Loucy (cell line): ENCODE results near the gene MTO1.

Experiments used
- H2AFZ ChIP-seq: fragments of 200-600 bp; sonication (generic); 2 replicates; pipeline ENCODE4 v1.6.0; 2016; ENCODE audit warnings: antibody characterized with exemption, mild to moderate bottlenecking, low read length, moderate library complexity
- H3F3A ChIP-seq: fragments of 200-600 bp; 2 replicates; pipeline ENCODE4 v1.6.0; 2016; ENCODE audit warnings: antibody characterized with exemption, low read depth, mild to moderate bottlenecking
- H3K27me3 ChIP-seq: fragments of 200-600 bp; sonication (generic); 2 replicates; pipeline ENCODE4 v1.6.1; 2014; ENCODE audit warnings: low read length, mild to moderate bottlenecking; ENCODE audit not compliant: insufficient read depth, poor library complexity, severe bottlenecking
- H3K36me3 ChIP-seq: fragments of 200-600 bp; sonication (generic); 2 replicates; pipeline ENCODE4 v1.6.1; 2016; ENCODE audit warnings: low read length; ENCODE audit not compliant: insufficient read depth
- H3K4me1 ChIP-seq: fragments of 200-600 bp; sonication (generic); 2 replicates; pipeline ENCODE4 v1.5.1; 2014; ENCODE audit warnings: low read length, mild to moderate bottlenecking; ENCODE audit not compliant: insufficient read depth, poor library complexity, severe bottlenecking
- H3K4me2 ChIP-seq: fragments of 200-600 bp; sonication (generic); 2 replicates; pipeline ENCODE4 v1.6.0; 2014; ENCODE audit warnings: antibody characterized with exemption, low read length, low read depth, mild to moderate bottlenecking; ENCODE audit not compliant: poor library complexity, severe bottlenecking
- H3K4me3 ChIP-seq: fragments of 200-600 bp; sonication (generic); 2 replicates; pipeline ENCODE4 v1.5.1; 2014; ENCODE audit warnings: low read length, mild to moderate bottlenecking, mixed read lengths; ENCODE audit not compliant: poor library complexity, severe bottlenecking
- H3K79me2 ChIP-seq: fragments of 200-600 bp; sonication (generic); 2 replicates; pipeline ENCODE4 v1.6.1; 2014; ENCODE audit warnings: low read length; ENCODE audit not compliant: insufficient read depth
- H3K9ac ChIP-seq: fragments of 200-600 bp; sonication (generic); 2 replicates; pipeline ENCODE4 v1.6.0; 2014; ENCODE audit warnings: mild to moderate bottlenecking, low read depth, low read length, moderate library complexity; ENCODE audit not compliant: poor library complexity, severe bottlenecking
- H3K9me2 ChIP-seq: fragments of 200-600 bp; sonication (generic); replicated peaks from 2 replicates; pipeline ENCODE4 v1.6.1; 2016; ENCODE audit warnings: low read depth, low read length, mixed read lengths
- H3K9me3 ChIP-seq: fragments of 200-600 bp; sonication (generic); 2 replicates; pipeline ENCODE4 v1.6.1; 2014; ENCODE audit warnings: mild to moderate bottlenecking, antibody characterized with exemption, low read length, low read depth; ENCODE audit not compliant: insufficient read depth
- H4K20me1 ChIP-seq: fragments of 200-600 bp; sonication (generic); 2 replicates; pipeline ENCODE4 v1.6.0; 2014; ENCODE audit warnings: antibody characterized with exemption, low read length, mild to moderate bottlenecking; ENCODE audit not compliant: insufficient read depth, poor library complexity, severe bottlenecking
- CTCF ChIP-seq: fragments of 200-600 bp; sonication (generic); conservative IDR thresholded peaks from 2 replicates; pipeline ENCODE4 v1.5.1; 2014; ENCODE audit warnings: mild to moderate bottlenecking, antibody characterized with exemption, low read length
- EZH2phosphoT487 ChIP-seq: fragments of 200-600 bp; IDR thresholded peaks from 2 replicates; pipeline ENCODE4 v1.6.1; 2018; ENCODE audit warnings: antibody characterized with exemption, mild to moderate bottlenecking, moderate library complexity, borderline replicate concordance

MTO1 gene

GRCh38 chr6:73511796-73512195 is 50.3 kb downstream of the MTO1 start:
- no peaks in the 10 kb centered on the region for H3K27me3 ChIP-seq
- no peak overlapping the region for H3K4me3 ChIP-seq
- H3K9ac ChIP-seq = no peak overlapping the region
- no peak overlapping the region for H3K4me2 ChIP-seq
- peaks cover 22% of the 10 kb centered on the region for H3K79me2 ChIP-seq
- peaks cover 34% of the 10 kb centered on the region for H4K20me1 ChIP-seq
- H3K9me2 ChIP-seq = no peaks in the 10 kb centered on the region
- no peaks in the 10 kb centered on the region for H3K9me3 ChIP-seq
- peaks cover 21% of the 10 kb centered on the region for H3K36me3 ChIP-seq
- TF ChIP-seq EZH2phosphoT487 (no peak), CTCF (no peak)
- peaks cover 10% of the 10 kb centered on the region for H3F3A ChIP-seq
- H2AFZ ChIP-seq = no peak overlapping the region
- H3K4me1 ChIP-seq = peaks cover 4% of the 10 kb centered on the region

- H3K27me3 ChIP-seq = no peaks in the 10 kb centered on the region
- peaks cover 15% of the 10 kb centered on the region for H3F3A ChIP-seq
- no peak for TF ChIP-seq EZH2phosphoT487
- peaks cover 36% of the 10 kb centered on the region for H3K36me3 ChIP-seq
- no peak overlapping the region for H2AFZ ChIP-seq
- H3K9ac ChIP-seq = no peak overlapping the region
- no peak overlapping the region for H3K4me2 ChIP-seq
- H3K9me3 ChIP-seq = no peaks in the 10 kb centered on the region
- H3K9me2 ChIP-seq = no peaks in the 10 kb centered on the region
- H3K79me2 ChIP-seq = peaks cover 38% of the 10 kb centered on the region
- no peak overlapping the region for H3K4me3 ChIP-seq
- H4K20me1 ChIP-seq = peaks cover 49% of the 10 kb centered on the region
- peaks cover 9% of the 10 kb centered on the region for H3K4me1 ChIP-seq
Observed at GRCh38 chr6:73513496-73513854, 51.9 kb downstream of the MTO1 start.

GRCh38 chr6:73514746-73515110 is 53.2 kb downstream of the MTO1 start:
- TF ChIP-seq EZH2phosphoT487 (no peak), CTCF (no peak)
- peaks cover 51% of the 10 kb centered on the region for H3K79me2 ChIP-seq
- no peaks in the 10 kb centered on the region for H3K9me2 ChIP-seq
- no peaks in the 10 kb centered on the region for H3K9me3 ChIP-seq
- peaks cover 48% of the 10 kb centered on the region for H3K36me3 ChIP-seq
- H3K9ac ChIP-seq = no peak overlapping the region
- peaks cover 62% of the 10 kb centered on the region for H4K20me1 ChIP-seq
- H3K27me3 ChIP-seq = peaks cover under 1% of the 10 kb centered on the region
- H2AFZ ChIP-seq = no peak overlapping the region
- peak overlapping the region; percentile 96 for H3K4me2 ChIP-seq
- H3F3A ChIP-seq = peaks cover 18% of the 10 kb centered on the region
- no peak overlapping the region for H3K4me3 ChIP-seq
- peaks cover 13% of the 10 kb centered on the region for H3K4me1 ChIP-seq

GRCh38 chr6:73515204-73515655 is 53.7 kb downstream of the MTO1 start:
- peaks cover 18% of the 10 kb centered on the region for H3F3A ChIP-seq
- peaks cover 67% of the 10 kb centered on the region for H4K20me1 ChIP-seq
- peak overlapping the region; percentile 96 for H3K4me2 ChIP-seq
- peaks cover 6% of the 10 kb centered on the region for H3K27me3 ChIP-seq
- no peaks in the 10 kb centered on the region for H3K9me3 ChIP-seq
- no peak overlapping the region for H3K9ac ChIP-seq
- peaks cover 56% of the 10 kb centered on the region for H3K79me2 ChIP-seq
- H3K4me1 ChIP-seq = peaks cover 13% of the 10 kb centered on the region
- TF ChIP-seq EZH2phosphoT487 = no peak
- TF ChIP-seq CTCF = no peak
- H3K4me3 ChIP-seq = peak overlapping the region; percentile 62
- H2AFZ ChIP-seq = no peak overlapping the region
- no peaks in the 10 kb centered on the region for H3K9me2 ChIP-seq
- H3K36me3 ChIP-seq = peaks cover 52% of the 10 kb centered on the region
